ENCODE results near the gene GPR78. TPM values are rescaled to one million over a fixed set of nuclear protein-coding genes. Genes with fewer than 3 reads are reported as not detected.

The GPR78 gene
- total RNA-seq, 1 experiment from 2014 or later, result not detected

- no TSS peak for BruUV-seq (replicated peaks)
- intact Hi-C loops (cut with micrococcal nuclease; ENCODE audit: unreplicated experiment), result no loop called here
- H3K27ac Mint-ChIP-seq (ENCODE audit: unreplicated experiment), result no peak overlapping the region
- TF ChIP-seq CTCF (IDR thresholded peaks at IDR 0.05; ENCODE audit: unreplicated experiment), result no peak
- no peak overlapping the region for H3K4me3 Mint-ChIP-seq (ENCODE audit: low read depth, unreplicated experiment)
- DNase-seq, result no peak
- no peaks in the 10 kb centered on the region for H3K9me3 Mint-ChIP-seq (ENCODE audit: low read depth, unreplicated experiment)
- H3K36me3 Mint-ChIP-seq (ENCODE audit: insufficient read depth, unreplicated experiment), result no peaks in the 10 kb centered on the region
- CTCF ChIA-PET, result no interaction called here
- peaks cover 11% of the 10 kb centered on the region for H3K4me1 Mint-ChIP-seq (ENCODE audit: low read depth, unreplicated experiment)
- peaks cover 14% of the 10 kb centered on the region for H3K27me3 Mint-ChIP-seq (ENCODE audit: unreplicated experiment)
These were observed 29.5 kb upstream of the GPR78 start for GRCh38 chr4:8550691-8551090.

GRCh38 chr4:8552024-8552423 is 28.2 kb upstream of the GPR78 start:
- Mint-ChIP-seq H3K36me3 (ENCODE audit: insufficient read depth, unreplicated experiment) (no peaks in the 10 kb centered on the region), H3K27ac (ENCODE audit: unreplicated experiment) (no peak overlapping the region), H3K9me3 (ENCODE audit: low read depth, unreplicated experiment) (no peaks in the 10 kb centered on the region), H3K27me3 (ENCODE audit: unreplicated experiment) (peaks cover 14% of the 10 kb centered on the region), H3K4me3 (ENCODE audit: low read depth, unreplicated experiment) (no peak overlapping the region), H3K4me1 (ENCODE audit: low read depth, unreplicated experiment) (peaks cover 9% of the 10 kb centered on the region)
- TF ChIP-seq CTCF (IDR thresholded peaks at IDR 0.05; ENCODE audit: unreplicated experiment), result no peak
- no peak for DNase-seq
- CTCF ChIA-PET, result no interaction called here
- intact Hi-C loops (cut with micrococcal nuclease; ENCODE audit: unreplicated experiment), result no loop called here
- no TSS peak for BruUV-seq (replicated peaks)

- H3K27me3 Mint-ChIP-seq (ENCODE audit: unreplicated experiment), result peaks cover 14% of the 10 kb centered on the region
- no peaks in the 10 kb centered on the region for H3K9me3 Mint-ChIP-seq (ENCODE audit: low read depth, unreplicated experiment)
- H3K4me3 Mint-ChIP-seq (ENCODE audit: low read depth, unreplicated experiment), result no peak overlapping the region
- DNase-seq, result no peak
- H3K27ac Mint-ChIP-seq (ENCODE audit: unreplicated experiment), result no peak overlapping the region
- no peak for TF ChIP-seq CTCF (IDR thresholded peaks at IDR 0.05; ENCODE audit: unreplicated experiment)
- H3K4me1 Mint-ChIP-seq (ENCODE audit: low read depth, unreplicated experiment), result peaks cover 2% of the 10 kb centered on the region
- no TSS peak for BruUV-seq (replicated peaks)
- CTCF ChIA-PET, result no interaction called here
- H3K36me3 Mint-ChIP-seq (ENCODE audit: insufficient read depth, unreplicated experiment), result no peaks in the 10 kb centered on the region
- intact Hi-C loops (cut with micrococcal nuclease; ENCODE audit: unreplicated experiment), result no loop called here
These were observed 27.5 kb upstream of the GPR78 start for GRCh38 chr4:8552581-8553205.

DNA sequence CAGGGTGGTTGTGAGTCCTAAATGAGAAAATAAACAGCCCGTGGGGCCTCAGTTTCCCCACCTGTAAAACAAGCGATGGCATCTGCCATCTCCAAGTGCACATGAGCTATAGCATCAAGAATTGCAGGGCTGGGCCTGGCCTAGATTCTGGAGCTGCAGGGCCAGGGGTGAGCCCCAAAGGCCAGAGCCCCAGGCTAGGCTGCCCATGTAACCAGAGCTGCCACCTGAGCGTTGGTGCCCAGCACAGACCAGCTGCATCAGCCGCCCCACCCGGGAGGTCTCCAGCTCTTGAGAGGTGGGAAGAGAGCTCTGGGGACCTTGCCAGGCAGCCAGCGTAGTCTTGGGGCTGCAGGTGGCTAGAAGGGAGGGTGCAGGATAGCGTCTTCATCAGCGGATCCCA is 27.0 kb upstream of the GPR78 start:
- BruUV-seq (replicated peaks), result no TSS peak
- no peak for DNase-seq
- Mint-ChIP-seq H3K27ac (ENCODE audit: unreplicated experiment) (no peak overlapping the region), H3K4me3 (ENCODE audit: low read depth, unreplicated experiment) (no peak overlapping the region), H3K4me1 (ENCODE audit: low read depth, unreplicated experiment) (no peaks in the 10 kb centered on the region), H3K27me3 (ENCODE audit: unreplicated experiment) (peaks cover 14% of the 10 kb centered on the region), H3K36me3 (ENCODE audit: insufficient read depth, unreplicated experiment) (no peaks in the 10 kb centered on the region), H3K9me3 (ENCODE audit: low read depth, unreplicated experiment) (no peaks in the 10 kb centered on the region)
- intact Hi-C loops (cut with micrococcal nuclease; ENCODE audit: unreplicated experiment), result no loop called here
- CTCF ChIA-PET, result no interaction called here
- TF ChIP-seq CTCF (IDR thresholded peaks at IDR 0.05; ENCODE audit: unreplicated experiment), result no peak

All from Calu3 (cell line).